Right lobe of liver (tissue), 4 donors: Measurements from ENCODE around the gene PCSK2.

Source experiments
- CTCF ChIP-seq, 4 donors: fragments of 200-600 bp in 3 of 4; fragments of 450-650 bp in 1 of 4; IDR thresholded peaks; one replicate each; pipeline versions ENCODE4 v1.5.1 to v1.8.0; 2016 to 2022; ENCODE audit warnings: antibody characterized with exemption in 4 of 4, mild to moderate bottlenecking in 2 of 4
- POLR2A ChIP-seq: fragments of 450-650 bp; IDR thresholded peaks from one replicate; pipeline ENCODE4 v1.6.1; 2017; ENCODE audit warnings: antibody characterized with exemption, mild to moderate bottlenecking
- donor health status: DM: no; HTN: no; CAD: no.
- donor health status: DM: no; HTN: no; CAD: no.
- donor health status: DM: no; HTN: yes; CAD: no.

- TF ChIP-seq CTCF (IDR thresholded peaks at IDR 0.05) (no peak), POLR2A (no peak)
Observed at GRCh38 chr20:17442588-17442987, 215.7 kb downstream of the PCSK2 start.
